Endodermal cell (in vitro differentiated cells): ENCODE data around the gene TMEM44. TPM values are rescaled to one million over a fixed set of nuclear protein-coding genes. Genes with fewer than 3 reads are reported as not detected.

Experiments
- DNase-seq: peaks from one replicate; pipeline ENCODE4 v3.0.0-alpha.2; 2017
- H3K27ac ChIP-seq: 2 replicates; pipeline ENCODE4 v1.5.1; 2013; ENCODE audit warnings: mild to moderate bottlenecking, low read depth, low read length, moderate library complexity
- H3K27me3 ChIP-seq: 2 replicates; pipeline ENCODE4 v1.6.1; 2013; ENCODE audit warnings: mild to moderate bottlenecking, low read length, moderate library complexity; ENCODE audit not compliant: insufficient read depth, control insufficient read depth, poor library complexity, severe bottlenecking
- H3K36me3 ChIP-seq: 2 replicates; pipeline ENCODE4 v1.7.0; 2013; ENCODE audit warnings: mild to moderate bottlenecking, low read length, moderate library complexity; ENCODE audit not compliant: control insufficient read depth, insufficient read depth
- H3K4me1 ChIP-seq: one replicate; pipeline ENCODE4 v1.7.0; 2013; ENCODE audit warnings: low read length; ENCODE audit not compliant: control insufficient read depth, insufficient read depth
- H3K4me3 ChIP-seq: 2 replicates; pipeline ENCODE4 v1.5.1; 2013; ENCODE audit warnings: mild to moderate bottlenecking, low read length, moderate library complexity
- H3K9ac ChIP-seq: 2 replicates; pipeline ENCODE4 v1.6.1; 2013; ENCODE audit warnings: mild to moderate bottlenecking, low read length, moderate library complexity; ENCODE audit not compliant: poor library complexity, severe bottlenecking; ENCODE audit errors: extremely low read depth
- H3K9me3 ChIP-seq: 2 replicates; pipeline ENCODE4 v1.6.1; 2013; ENCODE audit warnings: mild to moderate bottlenecking, low read length, moderate library complexity; ENCODE audit not compliant: control insufficient read depth
- H3K27ac Mint-ChIP-seq: 2 replicates; pipeline ENCODE4 v1.8.0; 2020; ENCODE audit warnings: mixed read lengths
- H3K27me3 Mint-ChIP-seq: 2 replicates; pipeline ENCODE4 v1.8.0; 2021; ENCODE audit warnings: mild to moderate bottlenecking, mixed read lengths; ENCODE audit not compliant: insufficient read depth
- H3K36me3 Mint-ChIP-seq: 2 replicates; pipeline ENCODE4 v1.8.0; 2020; ENCODE audit warnings: low read depth, mixed read lengths
- H3K4me1 Mint-ChIP-seq: 2 replicates; pipeline ENCODE4 v1.8.0; 2020; ENCODE audit warnings: mixed read lengths
- H3K4me3 Mint-ChIP-seq: 2 replicates; pipeline ENCODE4 v1.8.0; 2020; ENCODE audit warnings: mild to moderate bottlenecking, moderate library complexity, mixed read lengths
- H3K9me3 Mint-ChIP-seq: 2 replicates; pipeline ENCODE4 v1.8.0; 2020; ENCODE audit warnings: mild to moderate bottlenecking, mixed read lengths
- WGBS, 2 experiments: methylation state at CpG; one replicate each; pipeline versions ENCODE4 v1.1.5 to v1.1.7; 2013; ENCODE audit warnings: missing lambda C conversion rate in 2 of 2, mixed read lengths in 1 of 2; ENCODE audit not compliant: insufficient coverage in 1 of 2, insufficient read length in 1 of 2; 5-methylcytosine and 5-hydroxymethylcytosine counted together
- total RNA-seq, 2 donors: library from RNA; stranded (reverse); fragmentation: NEBNext Ultra II Directional in 1 of 2; extraction: Animal tissue kit (Norgen Biotek cat#: 25700) in 1 of 2; gene quantifications; 2 replicates in 1 of 2; 3 replicates in 1 of 2; pipeline ENCODE4 v1.2.1, GENCODE V29; 2021
- TF ChIP-seq, protein P1 (sequence below): fragments of 200-600 bp; sonication (generic); conservative IDR thresholded peaks from 2 replicates; pipeline ENCODE4 v1.5.0; 2021; ENCODE audit warnings: antibody characterized with exemption, mild to moderate bottlenecking

TMEM44 gene
- total RNA-seq, 2 donors from 2014 or later: 31.0 to 34.4 TPM

DNA sequence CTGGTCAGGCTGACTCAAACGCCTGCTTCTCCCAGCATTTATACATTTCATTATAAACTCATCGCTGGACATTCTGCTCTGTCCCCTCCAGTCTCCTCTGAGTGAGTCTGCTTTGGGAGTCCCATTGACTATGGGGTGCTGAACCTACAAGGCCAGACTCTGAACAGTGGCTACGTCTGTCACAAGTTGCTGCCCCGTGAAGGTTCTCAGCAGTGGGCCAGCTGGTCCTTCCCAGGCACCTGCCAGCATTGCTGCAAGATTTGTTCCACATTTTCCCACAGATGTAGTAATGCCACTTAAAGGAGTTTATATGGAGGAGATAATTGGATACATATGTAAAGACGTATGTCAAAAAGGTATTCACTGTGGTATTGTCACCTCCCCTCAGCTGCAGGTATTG, 73.7 kb downstream of the TMEM44 start:
- Histone ChIP-seq H3K27me3 (no peaks in the 10 kb centered on the region), H3K9me3 (no peaks in the 10 kb centered on the region), H3K36me3 (no peaks in the 10 kb centered on the region), H3K4me3 (no peak overlapping the region), H3K9ac (no peak overlapping the region), H3K4me1 (peaks cover under 1% of the 10 kb centered on the region), H3K27ac (no peak overlapping the region)
- WGBS, 2 experiments: 93 to 94% methylated on average over 3 to 5 of the region's 5 CpGs
- no peaks in the 10 kb centered on the region for H3K36me3 Mint-ChIP-seq
- peaks cover 27% of the 10 kb centered on the region for H3K4me1 Mint-ChIP-seq
- H3K4me3 Mint-ChIP-seq: no peak overlapping the region
- H3K27ac Mint-ChIP-seq: no peak overlapping the region
- TF ChIP-seq, protein P1, sequence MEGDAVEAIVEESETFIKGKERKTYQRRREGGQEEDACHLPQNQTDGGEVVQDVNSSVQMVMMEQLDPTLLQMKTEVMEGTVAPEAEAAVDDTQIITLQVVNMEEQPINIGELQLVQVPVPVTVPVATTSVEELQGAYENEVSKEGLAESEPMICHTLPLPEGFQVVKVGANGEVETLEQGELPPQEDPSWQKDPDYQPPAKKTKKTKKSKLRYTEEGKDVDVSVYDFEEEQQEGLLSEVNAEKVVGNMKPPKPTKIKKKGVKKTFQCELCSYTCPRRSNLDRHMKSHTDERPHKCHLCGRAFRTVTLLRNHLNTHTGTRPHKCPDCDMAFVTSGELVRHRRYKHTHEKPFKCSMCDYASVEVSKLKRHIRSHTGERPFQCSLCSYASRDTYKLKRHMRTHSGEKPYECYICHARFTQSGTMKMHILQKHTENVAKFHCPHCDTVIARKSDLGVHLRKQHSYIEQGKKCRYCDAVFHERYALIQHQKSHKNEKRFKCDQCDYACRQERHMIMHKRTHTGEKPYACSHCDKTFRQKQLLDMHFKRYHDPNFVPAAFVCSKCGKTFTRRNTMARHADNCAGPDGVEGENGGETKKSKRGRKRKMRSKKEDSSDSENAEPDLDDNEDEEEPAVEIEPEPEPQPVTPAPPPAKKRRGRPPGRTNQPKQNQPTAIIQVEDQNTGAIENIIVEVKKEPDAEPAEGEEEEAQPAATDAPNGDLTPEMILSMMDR: no peak
- peaks cover 10% of the 10 kb centered on the region for H3K27me3 Mint-ChIP-seq
- no peaks in the 10 kb centered on the region for H3K9me3 Mint-ChIP-seq
- DNase-seq: no peak

DNA sequence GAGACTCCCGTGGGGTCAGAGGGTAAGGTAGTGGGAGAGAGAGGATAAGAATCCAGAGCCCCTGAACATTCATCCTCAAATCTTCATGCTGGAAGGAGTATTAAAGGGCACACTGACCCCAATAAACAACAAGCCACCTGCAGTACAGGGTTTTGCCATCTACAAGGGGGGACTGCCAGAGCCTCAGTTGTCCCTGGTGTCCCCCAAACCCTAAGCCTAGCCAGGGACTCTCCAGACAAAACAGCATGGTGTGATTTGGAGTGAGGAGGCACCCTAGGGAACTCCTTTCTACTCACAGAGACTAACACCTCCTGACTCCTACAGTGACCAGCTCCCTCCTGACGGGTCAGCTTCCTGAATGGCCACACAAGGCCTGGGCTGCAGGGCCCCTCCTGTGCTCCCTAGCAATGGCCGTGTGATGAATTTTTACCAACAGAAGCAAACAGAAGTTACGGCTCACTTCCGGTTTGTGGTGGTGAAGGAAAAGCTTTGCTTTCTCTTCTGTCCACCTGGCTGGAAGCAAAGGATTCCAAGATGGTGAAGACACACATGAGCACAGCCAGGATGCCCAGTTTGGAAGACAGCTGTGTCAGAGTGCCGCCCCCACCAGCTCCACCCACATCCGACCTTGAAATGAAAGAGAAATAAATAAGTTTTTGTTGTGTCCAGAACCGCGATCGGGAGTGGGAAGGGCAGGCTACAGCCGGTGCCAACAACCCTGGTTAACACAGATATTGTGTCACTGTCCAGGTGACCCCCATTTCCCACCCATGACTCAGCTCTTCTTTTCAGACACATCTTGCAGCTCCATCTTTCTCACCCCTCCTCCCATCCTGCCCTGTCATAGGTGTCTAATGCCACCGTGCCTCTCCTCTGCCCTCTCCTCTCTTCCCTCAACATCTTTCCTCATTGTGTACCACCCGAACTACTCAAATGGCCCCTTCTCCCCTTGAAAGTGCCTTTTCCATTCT, 76.8 kb downstream of the TMEM44 start:
- Histone ChIP-seq H3K9me3 (no peaks in the 10 kb centered on the region), H3K4me1 (no peaks in the 10 kb centered on the region), H3K27me3 (no peaks in the 10 kb centered on the region), H3K4me3 (no peak overlapping the region), H3K27ac (no peak overlapping the region), H3K36me3 (no peaks in the 10 kb centered on the region), H3K9ac (no peak overlapping the region)
- Mint-ChIP-seq H3K4me1 (peaks cover 22% of the 10 kb centered on the region), H3K4me3 (no peak overlapping the region), H3K27me3 (no peaks in the 10 kb centered on the region), H3K36me3 (no peaks in the 10 kb centered on the region), H3K27ac (peak overlapping the region; percentile 63), H3K9me3 (no peaks in the 10 kb centered on the region)
- no peak for DNase-seq
- TF ChIP-seq, protein P1: no peak
- WGBS, 2 experiments: 89 to 91% methylated on average over 8 to 13 of the region's 13 CpGs

DNA sequence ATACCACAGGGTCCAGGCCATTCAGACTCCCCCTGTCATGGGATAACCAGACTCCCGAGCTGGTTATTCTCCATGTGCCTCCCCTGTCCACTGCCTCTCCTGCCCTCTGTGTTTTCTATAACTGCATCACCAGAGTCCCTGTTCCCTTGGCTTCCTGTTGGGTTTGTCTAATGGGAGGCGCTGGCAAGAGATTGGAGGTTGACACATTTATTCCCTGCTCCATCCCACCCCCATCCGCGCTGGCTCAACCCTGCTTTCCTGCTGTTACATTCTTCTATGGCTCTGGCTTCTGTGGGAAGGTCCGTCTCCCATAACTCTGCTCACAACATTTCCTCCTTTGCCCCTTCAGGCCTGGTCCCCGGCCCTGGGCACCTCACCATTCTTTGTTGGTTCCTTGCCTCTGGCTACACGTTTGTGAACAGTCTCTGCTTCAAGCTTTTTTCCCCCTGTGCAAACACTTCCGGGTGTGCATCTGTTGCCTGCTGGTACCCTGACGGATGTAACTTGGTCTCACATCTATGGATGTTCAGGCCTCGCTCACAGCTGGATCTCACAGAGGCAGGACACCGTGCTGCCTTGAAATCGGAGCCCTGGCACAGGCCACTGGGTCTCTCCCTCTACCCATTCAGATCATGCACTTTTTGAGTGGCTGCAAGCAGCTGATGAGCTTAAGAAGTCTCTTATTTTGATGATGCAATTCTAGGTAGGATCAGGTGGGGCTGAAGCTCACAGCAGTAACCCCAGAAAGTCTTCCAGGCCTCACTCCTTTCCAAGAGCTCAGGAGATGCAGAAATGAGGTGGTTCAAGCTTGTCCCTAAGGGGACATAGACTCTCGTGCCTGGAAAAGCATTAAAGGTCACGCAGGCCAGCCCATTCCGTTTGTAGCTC, 77.8 kb downstream of the TMEM44 start:
- Mint-ChIP-seq H3K36me3 (no peaks in the 10 kb centered on the region), H3K9me3 (no peaks in the 10 kb centered on the region), H3K4me1 (peaks cover 26% of the 10 kb centered on the region), H3K27me3 (no peaks in the 10 kb centered on the region), H3K27ac (no peak overlapping the region), H3K4me3 (no peak overlapping the region)
- Histone ChIP-seq H3K9ac (no peak overlapping the region), H3K4me3 (no peak overlapping the region), H3K27ac (no peak overlapping the region), H3K9me3 (no peaks in the 10 kb centered on the region), H3K4me1 (peaks cover 4% of the 10 kb centered on the region), H3K36me3 (no peaks in the 10 kb centered on the region), H3K27me3 (no peaks in the 10 kb centered on the region)
- DNase-seq: no peak
- TF ChIP-seq, protein P1: no peak
- 88 to 95% methylated on average over 13 to 15 of the region's 15 CpGs for WGBS, 2 experiments
